Stimulated activated CD4-positive, alpha-beta T cell treated with anti-CD3 and anti-CD28 coated beads, TNF-alpha, amount 100 ng/mL, for 1 hour (primary cell): ENCODE measurements around the gene PDK3.

Experiments used
- DNase-seq, 3 donors: peaks; one replicate each; pipeline ENCODE4 v3.0.0-alpha.2; 2020; ENCODE audit warnings: low read depth in 3 of 3, low spot score in 1 of 3

PDK3 gene

GRCh38 chrX:24547961-24548360 is 82.9 kb downstream of the PDK3 start:
- no peak for DNase-seq

DNA sequence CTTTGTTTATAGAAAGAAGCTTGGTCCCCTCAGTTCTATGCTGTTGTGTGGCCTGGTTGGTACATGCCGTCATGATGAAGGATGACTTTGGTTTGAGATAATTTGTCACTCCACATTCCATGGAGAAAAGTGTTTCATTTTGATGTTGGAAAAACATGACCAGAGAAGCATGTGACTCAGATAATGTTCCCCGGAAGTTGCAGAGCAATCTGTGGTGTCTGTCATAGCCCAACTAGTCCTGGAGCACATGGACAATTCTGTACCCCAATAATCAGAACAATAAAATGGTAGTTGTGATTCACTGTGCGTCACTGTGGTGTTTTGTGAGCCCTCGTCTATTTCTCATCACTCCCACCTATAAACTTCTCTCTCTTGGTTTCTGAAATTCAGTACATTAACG is 85.1 kb downstream of the PDK3 start:
- no peak for DNase-seq

DNA sequence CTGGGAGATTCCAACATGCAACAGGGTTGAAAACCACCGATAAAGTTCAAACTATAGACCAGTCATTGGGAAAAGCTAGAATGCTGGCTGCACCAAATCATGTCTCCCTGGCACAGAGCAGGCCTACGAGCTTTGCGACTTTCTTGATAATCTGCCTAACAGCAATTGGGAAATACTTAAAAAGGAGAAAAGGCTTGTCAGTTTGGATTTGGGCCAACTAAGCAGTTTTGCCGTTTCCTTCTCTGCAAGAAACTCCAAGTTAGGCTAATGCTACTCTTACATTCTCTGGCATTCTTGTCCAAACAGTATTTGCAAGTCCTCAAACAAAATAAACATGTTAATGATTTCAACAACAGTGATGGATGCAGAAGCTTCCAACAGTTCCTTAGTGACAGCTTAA is 87.9 kb downstream of the PDK3 start:
- no peak for DNase-seq

GRCh38 chrX:24561121-24561520 is 96.0 kb downstream of the PDK3 start:
- no peak for DNase-seq

DNA sequence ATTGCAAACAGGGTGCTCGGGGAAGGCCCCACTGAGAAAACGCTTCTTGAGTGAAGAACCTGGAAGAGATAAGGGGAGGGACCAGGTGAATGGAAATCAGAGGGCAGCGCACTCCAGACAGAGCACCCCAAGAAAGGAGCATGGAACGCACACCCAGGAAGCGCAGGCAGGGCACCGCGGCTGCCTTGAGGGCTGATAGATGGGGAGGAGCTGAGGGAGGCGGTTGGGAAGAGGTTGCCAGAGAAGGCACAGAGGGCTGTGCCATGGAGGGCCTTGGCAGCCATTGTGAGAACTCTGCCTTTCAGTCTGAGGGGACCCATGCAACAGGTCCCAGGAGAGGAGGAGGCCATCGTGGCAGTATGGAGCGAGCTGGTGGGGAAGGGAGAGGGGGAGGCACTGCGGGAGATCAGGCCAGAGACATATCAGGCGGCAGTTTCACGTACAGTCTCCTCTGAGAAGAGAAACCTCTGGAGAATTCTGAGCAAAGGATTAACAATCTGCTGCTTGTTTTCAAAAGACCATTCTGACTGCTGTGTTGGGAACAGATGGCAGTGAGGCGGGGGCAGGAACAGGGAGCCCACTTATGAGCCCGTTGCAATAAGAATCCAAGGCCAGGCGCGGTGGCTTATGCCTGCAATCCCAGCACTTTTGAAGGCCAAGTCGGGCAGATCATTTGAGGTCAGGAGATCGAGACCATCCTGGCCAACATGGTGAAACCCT is 98.4 kb downstream of the PDK3 start:
- no peak for DNase-seq

DNA sequence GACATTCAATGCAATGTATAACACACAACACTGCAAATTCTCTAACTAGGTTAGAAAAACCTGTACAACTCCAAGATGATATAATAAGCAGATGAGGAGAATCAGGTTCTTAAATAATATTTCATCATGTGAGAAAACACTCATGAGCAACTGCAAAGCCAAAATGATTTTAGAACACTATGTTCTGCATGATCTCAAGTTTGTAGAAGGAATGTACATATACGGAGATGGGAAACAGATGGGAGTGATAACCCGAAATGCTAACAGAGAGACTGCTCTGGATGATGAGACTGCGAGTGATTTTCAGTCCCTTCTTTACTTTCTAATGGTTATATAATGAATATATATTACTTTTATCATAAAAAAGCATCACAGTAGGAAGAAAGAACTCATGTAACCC is 101.2 kb downstream of the PDK3 start:
- DNase-seq: no peak

DNA sequence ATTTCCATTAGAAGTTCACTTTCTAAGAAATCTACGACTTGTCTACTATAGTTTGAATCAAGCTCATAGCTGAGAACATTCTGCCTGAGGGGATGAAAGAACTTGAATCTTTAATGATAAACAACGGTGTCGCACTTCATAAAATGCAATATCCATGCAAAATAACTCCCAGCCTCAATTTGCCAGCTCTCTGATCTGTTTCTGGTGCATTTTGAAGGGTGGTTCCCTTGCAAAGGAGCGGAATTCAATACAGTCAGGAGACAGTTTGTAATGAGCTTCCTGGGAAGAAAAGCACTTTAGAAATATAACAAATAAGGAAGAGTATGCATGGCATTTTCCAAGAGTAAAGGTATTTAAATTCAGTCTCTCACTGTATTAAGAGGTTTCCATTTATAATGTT is 102.1 kb downstream of the PDK3 start:
- no peak for DNase-seq

- DNase-seq: no peak
These were observed 109.7 kb downstream of the PDK3 start for GRCh38 chrX:24574743-24575142.

DNA sequence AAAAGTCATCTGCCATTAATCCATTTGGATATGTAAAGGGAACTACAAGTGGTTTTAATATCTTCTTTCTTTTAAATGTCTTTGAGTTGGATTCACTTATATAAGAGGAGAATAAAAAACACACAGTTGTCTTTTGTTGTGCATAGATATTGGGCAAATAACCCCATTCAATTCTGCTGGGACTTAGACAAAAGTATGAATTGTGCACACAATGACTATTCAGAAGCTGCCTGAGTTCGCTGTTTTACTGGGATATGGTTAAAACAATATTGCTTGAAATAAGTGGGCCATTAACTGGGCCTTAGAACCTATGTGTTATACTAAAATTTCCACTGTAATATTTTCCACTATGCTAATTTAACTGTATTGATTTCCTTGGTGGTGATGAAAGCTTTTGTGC is 110.4 kb downstream of the PDK3 start:
- no peak for DNase-seq

GRCh38 chrX:24577091-24577490 is 112.0 kb downstream of the PDK3 start:
- DNase-seq: no peak
